HG03439 (cell line): Measurements from ENCODE around the gene TRIO.

Experiments
- ATAC-seq: cut with Tn5 transposase; IDR thresholded peaks from one replicate; pipeline ENCODE4 v1.9.1; 2021; ENCODE audit warnings: mild to moderate bottlenecking, moderate library complexity; ENCODE audit not compliant: unreplicated experiment

Gene TRIO

GRCh38 chr5:14492331-14492964 lies 349.3 kb downstream of the TRIO start:
- ATAC-seq, result no peak

GRCh38 chr5:14495301-14495700 lies 352.2 kb downstream of the TRIO start:
- no peak for ATAC-seq

- no peak for ATAC-seq
Measured at GRCh38 chr5:14497311-14497710, 354.2 kb downstream of the TRIO start.

GRCh38 chr5:14501353-14502293 lies 358.5 kb downstream of the TRIO start:
- ATAC-seq, result no peak

GRCh38 chr5:14502294-14502690 lies 359.1 kb downstream of the TRIO start:
- no peak for ATAC-seq

- no peak for ATAC-seq
Measured at GRCh38 chr5:14503017-14503680, 360.0 kb downstream of the TRIO start.

- no peak for ATAC-seq
Measured at GRCh38 chr5:14503681-14504331, 360.7 kb downstream of the TRIO start.

GRCh38 chr5:14504332-14504727 lies 361.2 kb downstream of the TRIO start:
- ATAC-seq, result no peak

GRCh38 chr5:14504816-14505215 lies 361.7 kb downstream of the TRIO start:
- ATAC-seq, result no peak

GRCh38 chr5:14505310-14506139 lies 362.4 kb downstream of the TRIO start:
- ATAC-seq, result no peak

- no peak for ATAC-seq
Measured at GRCh38 chr5:14506140-14506538, 363.0 kb downstream of the TRIO start.

GRCh38 chr5:14506661-14507060 lies 363.5 kb downstream of the TRIO start:
- ATAC-seq, result no peak

- ATAC-seq, result no peak
Measured at GRCh38 chr5:14507156-14507941, 364.2 kb downstream of the TRIO start.

GRCh38 chr5:14508046-14508445 lies 364.9 kb downstream of the TRIO start:
- no peak for ATAC-seq

GRCh38 chr5:14509556-14509955 lies 366.4 kb downstream of the TRIO start:
- ATAC-seq, result no peak

GRCh38 chr5:14510156-14510734 lies 367.1 kb downstream of the TRIO start:
- no peak for ATAC-seq

GRCh38 chr5:14510880-14511279 lies 367.7 kb downstream of the TRIO start:
- no peak for ATAC-seq

- no peak for ATAC-seq
Measured at GRCh38 chr5:14512574-14512973, 369.4 kb downstream of the TRIO start.

- ATAC-seq, result no peak
Measured at GRCh38 chr5:14513266-14513665, 370.1 kb downstream of the TRIO start.
